ENCODE measurements around the gene MARK4. TPM values are rescaled to one million over a fixed set of nuclear protein-coding genes. Genes with fewer than 3 reads are reported as not detected.
"Not testable (repeated sequence)": the region's sequence is repeated elsewhere in the genome, so short reads cannot be mapped to it uniquely, and the experiment has no call there.

MARK4 gene
- total RNA-seq, 4 donors from 2014 or later: 28.4 to 42.8 (median 35.3) TPM

- intact Hi-C loops (cut with DNase I; ENCODE audit: low total_unique reads): no loop called here
- 82 to 83% methylated on average over 10 of the region's 10 CpGs for WGBS, 2 donors
- no peak for TF ChIP-seq CTCF (IDR thresholded peaks at IDR 0.05)
- TF ChIP-seq POLR2A (IDR thresholded peaks at IDR 0.05): no peak
- DNase-seq (ENCODE audit: low spot score in 2 of 2): no peak
- H3K4me3 ChIP-seq (ENCODE audit: low read depth, poor library complexity, severe bottlenecking): no peak overlapping the region
These were observed 82.7 kb downstream of the MARK4 start for GRCh38 chr19:45333609-45334303.

- DNase-seq (ENCODE audit: low spot score in 2 of 2); intact Hi-C loops (cut with DNase I; ENCODE audit: low total_unique reads); H3K4me3 ChIP-seq (ENCODE audit: low read depth, poor library complexity, severe bottlenecking): not testable (repeated sequence)
- whole genome bisulfite sequencing, 2 donors: 85 to 91% methylated on average over 4 of the region's 4 CpGs
These were observed 83.8 kb downstream of the MARK4 start for GRCh38 chr19:45334881-45335280.

GRCh38 chr19:45336696-45337251 lies 85.7 kb downstream of the MARK4 start:
- intact Hi-C loops (cut with DNase I; ENCODE audit: low total_unique reads): no loop called here
- WGBS, 2 donors: 67 to 68% methylated on average over 11 of the region's 11 CpGs
- TF ChIP-seq CTCF (IDR thresholded peaks at IDR 0.05): no peak
- no peak for TF ChIP-seq POLR2A (IDR thresholded peaks at IDR 0.05)
- no peak for DNase-seq (ENCODE audit: low spot score in 2 of 2)
- H3K4me3 ChIP-seq (ENCODE audit: low read depth, poor library complexity, severe bottlenecking): no peak overlapping the region

- intact Hi-C loops (cut with DNase I; ENCODE audit: low total_unique reads): no loop called here
- 82% methylated on average over 6 of the region's 6 CpGs for WGBS, 2 donors
- no peak for DNase-seq (ENCODE audit: low spot score in 2 of 2)
- TF ChIP-seq CTCF (IDR thresholded peaks at IDR 0.05) (no peak), POLR2A (IDR thresholded peaks at IDR 0.05) (no peak)
- no peak overlapping the region for H3K4me3 ChIP-seq (ENCODE audit: low read depth, poor library complexity, severe bottlenecking)
These were observed 88.6 kb downstream of the MARK4 start for GRCh38 chr19:45339629-45340028.

GRCh38 chr19:45340232-45340898 lies 89.3 kb downstream of the MARK4 start, which contains the start of gene KLC3:
TSS of gene KLC3 (plus strand) at chr19:45340750. CDS start at chr19:45345542, 4,792 bp downstream.
- no peak for TF ChIP-seq POLR2A (IDR thresholded peaks at IDR 0.05)
- TF ChIP-seq CTCF (IDR thresholded peaks at IDR 0.05): no peak
- no peak for DNase-seq (ENCODE audit: low spot score in 2 of 2)
- peak within 1 kb of the TSS; percentile 46 for H3K4me3 ChIP-seq (ENCODE audit: low read depth, poor library complexity, severe bottlenecking)
- WGBS, 2 donors: 12 to 16% methylated on average over 34 to 35 of the region's 50 CpGs
- intact Hi-C loops (cut with DNase I; ENCODE audit: low total_unique reads): no loop called here

GRCh38 chr19:45340899-45341453 lies 89.9 kb downstream of the MARK4 start:
- intact Hi-C loops (cut with DNase I; ENCODE audit: low total_unique reads): no loop called here
- peak in 1 of 2 donors; percentile 91 for DNase-seq (ENCODE audit: low spot score in 2 of 2)
- WGBS, 2 donors: 10 to 11% methylated on average over 19 to 21 of the region's 25 CpGs
- H3K4me3 ChIP-seq (ENCODE audit: low read depth, poor library complexity, severe bottlenecking): peak overlapping the region; percentile 46
- TF ChIP-seq POLR2A (IDR thresholded peaks at IDR 0.05) (no peak), CTCF (IDR thresholded peaks at IDR 0.05) (no peak)

All from lower leg skin (tissue), 4 donors.